Kidney epithelial cell (primary cell): ENCODE results near the gene ARHGDIG. TPM values are rescaled to one million over a fixed set of nuclear protein-coding genes. Genes with fewer than 3 reads are reported as not detected.
"Not testable (repeated sequence)": the region's sequence is repeated elsewhere in the genome, so short reads cannot be mapped to it uniquely, and the experiment has no call there.

Source experiments
- DNase-seq: peaks from one replicate; pipeline ENCODE4 v3.0.0-alpha.2; 2010; ENCODE audit warnings: low read depth
- H3K27me3 ChIP-seq: 2 replicates; pipeline ENCODE4 v1.6.0; 2011; ENCODE audit warnings: low read length; ENCODE audit not compliant: control insufficient read depth, insufficient read depth
- H3K36me3 ChIP-seq: 2 replicates; pipeline ENCODE4 v1.5.1; 2011; ENCODE audit warnings: low read length; ENCODE audit not compliant: control insufficient read depth, insufficient read depth
- H3K4me3 ChIP-seq: 2 replicates; pipeline ENCODE4 v1.5.1; 2011; ENCODE audit warnings: low read depth, mild to moderate bottlenecking, control low read depth, low read length
- CTCF ChIP-seq: IDR thresholded peaks from 2 replicates; pipeline ENCODE4 v1.5.1; 2011; ENCODE audit warnings: mild to moderate bottlenecking, moderate library complexity, low read length, control low read depth, inconsistent platforms; ENCODE audit not compliant: insufficient read depth, poor library complexity, severe bottlenecking
- total RNA-seq: library from RNA; depleted of rRNA; stranded (reverse); fragments of >200 nt; gene quantifications from 2 replicates; pipeline ENCODE4 v1.2.3, GENCODE V29; 2015

ARHGDIG gene
- total RNA-seq, 1 donor from 2014 or later, result 0.96 TPM

DNA sequence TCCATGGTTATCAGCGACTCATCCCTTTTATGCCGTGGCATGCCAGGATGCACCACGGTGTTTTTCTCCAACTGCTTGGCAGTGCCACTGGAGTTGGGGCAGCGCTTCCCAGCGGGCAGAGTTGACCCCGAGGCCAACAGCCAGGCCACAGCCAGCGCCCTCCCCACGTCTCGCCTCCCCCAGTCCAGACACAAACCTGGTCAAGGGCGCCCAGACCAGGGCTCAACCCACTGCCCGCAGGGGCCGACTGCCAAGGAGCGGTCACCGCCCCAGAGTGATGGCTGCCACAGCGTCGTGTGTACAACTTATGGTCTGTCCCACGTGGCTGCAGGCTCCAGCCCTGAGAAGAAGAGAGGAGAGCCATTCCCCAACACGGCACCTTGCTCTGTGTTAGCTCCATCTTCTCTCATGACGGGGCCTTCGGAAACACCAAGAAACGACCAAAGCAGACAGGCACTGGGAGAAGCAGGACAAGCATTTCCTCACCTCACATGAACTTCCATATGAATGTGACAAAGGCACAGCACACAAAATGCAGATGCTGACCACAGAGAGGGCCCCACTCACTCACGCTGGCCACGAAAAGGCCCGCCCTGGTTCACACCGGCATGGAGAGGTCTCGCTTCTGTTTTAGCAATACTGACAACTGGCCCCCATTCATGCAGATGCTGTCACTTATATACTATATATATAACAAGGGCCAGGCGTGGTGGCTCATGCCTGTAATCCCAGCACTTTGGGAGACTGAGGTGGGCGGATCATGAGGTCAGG, 45.2 kb downstream of the ARHGDIG start:
- no peaks in the 10 kb centered on the region for H3K36me3 ChIP-seq
- H3K4me3 ChIP-seq, result no peak overlapping the region
- no peak for TF ChIP-seq CTCF
- no peaks in the 10 kb centered on the region for H3K27me3 ChIP-seq
- DNase-seq, result no peak

- TF ChIP-seq CTCF, result no peak
- Histone ChIP-seq H3K36me3 (no peaks in the 10 kb centered on the region), H3K4me3 (no peak overlapping the region), H3K27me3 (no peaks in the 10 kb centered on the region)
- DNase-seq, result no peak
These were observed 50.4 kb downstream of the ARHGDIG start for GRCh38 chr16:330741-331140.

DNA sequence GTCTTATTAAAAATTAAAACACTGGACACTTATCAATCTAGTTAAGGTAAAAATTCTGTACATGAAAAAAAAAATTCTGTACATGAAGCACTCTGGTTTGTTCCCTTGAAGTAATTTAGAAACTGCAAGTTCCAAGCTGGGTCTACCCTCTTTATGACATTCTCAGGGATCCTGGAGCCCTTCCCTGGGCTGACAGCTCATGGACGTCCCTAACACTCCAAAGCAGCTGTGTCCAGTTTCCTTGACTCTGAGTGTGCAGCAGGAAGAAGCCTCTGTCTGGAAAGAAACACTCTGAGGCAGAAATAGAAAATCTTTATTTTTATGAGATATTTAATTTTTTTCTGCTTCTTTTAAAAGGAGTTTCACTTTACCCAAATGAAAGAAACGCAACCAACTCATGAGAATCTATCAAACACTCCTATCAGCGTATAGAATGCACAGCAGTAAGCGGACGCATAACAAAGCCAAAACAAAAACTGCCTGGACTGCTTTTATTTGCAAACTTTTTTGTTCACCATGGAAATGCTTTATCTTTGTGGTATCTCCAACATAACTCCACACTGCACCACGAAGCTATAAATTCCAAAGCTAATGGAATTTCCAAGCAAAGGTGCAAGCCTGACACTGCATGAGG, 50.9 kb downstream of the ARHGDIG start:
- not testable (repeated sequence) for H3K4me3 ChIP-seq, H3K36me3 ChIP-seq, DNase-seq, H3K27me3 ChIP-seq

Other genes starting within 250 kb of the ARHGDIG start
- 5.5 and 7.8 TPM in 2 replicates for gene POLR3K, start 227.0 kb upstream of the ARHGDIG start, total RNA-seq
- 12.7 and 25.4 TPM in 2 replicates for gene SNRNP25, start 226.8 kb upstream of the ARHGDIG start, total RNA-seq
- 36.0 and 40.2 TPM in 2 replicates for gene RHBDF1, start 208.0 kb upstream of the ARHGDIG start, total RNA-seq
- gene MPG, start 202.4 kb upstream of the ARHGDIG start, total RNA-seq, result 130 and 141 TPM in 2 replicates
- gene NPRL3, start 141.9 kb upstream of the ARHGDIG start, total RNA-seq, result 29.2 and 37.5 TPM in 2 replicates
- gene HBZ, start 127.9 kb upstream of the ARHGDIG start, total RNA-seq, result not detected in 2 replicates
- gene HBM, start 114.6 kb upstream of the ARHGDIG start, total RNA-seq, result not detected in 2 replicates
- not detected in 2 replicates for gene HBA2, start 107.7 kb upstream of the ARHGDIG start, total RNA-seq
- gene HBA1, start 103.9 kb upstream of the ARHGDIG start, total RNA-seq, result 0.41 TPM in 1 of 2 replicates, not detected in the other
- gene HBQ1, start 100.1 kb upstream of the ARHGDIG start, total RNA-seq, result 0.96 and 1.6 TPM in 2 replicates
- gene LUC7L, start 51.1 kb upstream of the ARHGDIG start, total RNA-seq, result 61.8 and 109 TPM in 2 replicates
- gene FAM234A, start 45.8 kb upstream of the ARHGDIG start, total RNA-seq, result 97.5 and 131 TPM in 2 replicates
- 0.21 TPM in 1 of 2 replicates, not detected in the other for gene RGS11, start 4.6 kb upstream of the ARHGDIG start, total RNA-seq
- not detected in 2 replicates for gene PDIA2, start 2.6 kb downstream of the ARHGDIG start, total RNA-seq
- gene AXIN1, start 72.1 kb downstream of the ARHGDIG start, total RNA-seq, result 40.5 and 43.0 TPM in 2 replicates
- 107 and 137 TPM in 2 replicates for gene MRPL28, start 89.9 kb downstream of the ARHGDIG start, total RNA-seq
- 114 and 160 TPM in 2 replicates for gene PGAP6, start 101.4 kb downstream of the ARHGDIG start, total RNA-seq
- gene NME4, start 116.6 kb downstream of the ARHGDIG start, total RNA-seq, result 97.2 and 126 TPM in 2 replicates
- gene DECR2, start 121.3 kb downstream of the ARHGDIG start, total RNA-seq, result 15.1 and 27.0 TPM in 2 replicates
- 34.5 and 36.2 TPM in 2 replicates for gene RAB11FIP3, start 145.1 kb downstream of the ARHGDIG start, total RNA-seq
- 47.1 and 54.5 TPM in 2 replicates for gene CAPN15, start 247.1 kb downstream of the ARHGDIG start, total RNA-seq